A549 (cell line): ENCODE data around the gene SPP2. TPM values are rescaled to one million over a fixed set of nuclear protein-coding genes. Genes with fewer than 3 reads are reported as not detected.

Experiments used
- ATAC-seq, 2 experiments: fragments of 200-7000 bp in 1 of 2; fragments of >200 bp in 1 of 2; cut with Nextera tagmentation in 1 of 2; cut with Tn5 transposase in 1 of 2; 3 replicates each; pipeline versions ENCODE4 v1.8.0 to v1.9.1; 2018 to 2020; ENCODE audit warnings: mild to moderate bottlenecking in 1 of 2, moderate library complexity in 1 of 2
- CTCF ChIA-PET: fragments of 300-600 bp; sonication (Branson Sonifier 250); formaldehyde crosslinking; extraction: SDS; loops from one replicate; lab custom pipeline; 2021; ENCODE audit warnings: antibody characterized with exemption, inconsistent platforms; lab: Yijun Ruan, JAX
- POLR2A ChIA-PET: fragments of 350-600 bp; formaldehyde crosslinking; extraction: SDS; loops from one replicate; lab custom pipeline; 2021; ENCODE audit warnings: antibody characterized with exemption, inconsistent platforms; lab: Yijun Ruan, JAX
- DNase-seq, 2 experiments: peaks; one replicate each; pipeline versions ENCODE4 v3.0.0 to v3.0.0-alpha.2; 2011 to 2016; ENCODE audit warnings: low read depth in 1 of 2, low spot score in 1 of 2
- FAIRE-seq: peaks from 2 replicates; lab custom pipeline; 2011; peaks lifted over from hg19 to GRCh38; lab: Jason Lieb, UNC
- H3K27ac ChIP-seq, 2 experiments: fragments of >200 bp; sonication (Bioruptor Twin); formaldehyde crosslinking; 3 replicates each; pipeline ENCODE4 v1.5.1; 2016 to 2017
- H3K4me1 ChIP-seq: fragments of >200 bp; sonication (Bioruptor Twin); formaldehyde crosslinking; 3 replicates; pipeline ENCODE4 v1.6.1; 2016
- H3K4me2 ChIP-seq: fragments of >200 bp; sonication (Bioruptor Twin); formaldehyde crosslinking; 3 replicates; pipeline ENCODE4 v1.6.1; 2016
- H3K4me3 ChIP-seq: fragments of >200 bp; sonication (Bioruptor Twin); formaldehyde crosslinking; 3 replicates; pipeline ENCODE4 v1.5.1; 2016
- H3K9me3 ChIP-seq: fragments of >200 bp; sonication (Bioruptor Twin); formaldehyde crosslinking; 3 replicates; pipeline ENCODE4 v1.6.1; 2016
- BHLHE40 ChIP-seq: IDR thresholded peaks from 2 replicates; pipeline ENCODE4 v1.6.1; 2012; ENCODE audit warnings: low read depth, low read length, inconsistent platforms
- CEBPB ChIP-seq, 2 experiments: fragments of >200 bp in 1 of 2; sonication (Bioruptor Twin) in 1 of 2; formaldehyde crosslinking in 1 of 2; IDR thresholded peaks; 2 replicates each; pipeline ENCODE4 v1.6.1; 2012 to 2016
- CHD2 ChIP-seq: fragments of 150-350 bp; IDR thresholded peaks from 2 replicates; pipeline ENCODE4 v1.6.1; 2014; ENCODE audit warnings: low read length; ENCODE audit not compliant: partially characterized antibody
- CHD4 ChIP-seq: fragments of 200-600 bp; sonication (generic); IDR thresholded peaks from 2 replicates; pipeline ENCODE4 v1.6.1; 2016; ENCODE audit warnings: antibody characterized with exemption, mild to moderate bottlenecking, borderline replicate concordance
- E2F6 ChIP-seq: IDR thresholded peaks from 2 replicates; pipeline ENCODE4 v1.6.1; 2012; ENCODE audit warnings: low read depth, borderline replicate concordance
- EHF ChIP-seq: fragments of 250-450 bp; sonication (Bioruptor Pico); IDR thresholded peaks from 2 replicates; pipeline ENCODE4 v1.5.0; 2020; ENCODE audit warnings: mild to moderate bottlenecking
- HMGXB4 ChIP-seq: fragments of 250-450 bp; sonication (Bioruptor Pico); IDR thresholded peaks from 2 replicates; pipeline ENCODE4 v1.5.0; 2021; ENCODE audit warnings: mild to moderate bottlenecking, moderate library complexity, borderline replicate concordance
- JUN ChIP-seq, 2 experiments: fragments of >200 bp; sonication (Bioruptor Twin); formaldehyde crosslinking; IDR thresholded peaks; 2 replicates in 1 of 2; 3 replicates in 1 of 2; pipeline ENCODE4 v1.6.1; 2016 to 2017
- KDM1A ChIP-seq: fragments of 200-600 bp; sonication (generic); IDR thresholded peaks from 2 replicates; pipeline ENCODE4 v1.6.1; 2016; ENCODE audit warnings: low read depth, mild to moderate bottlenecking
- KDM5A ChIP-seq: fragments of 200-600 bp; sonication (generic); IDR thresholded peaks from 2 replicates; pipeline ENCODE4 v1.6.1; 2016; ENCODE audit warnings: antibody characterized with exemption, mild to moderate bottlenecking
- MYC ChIP-seq: IDR thresholded peaks from 2 replicates; pipeline ENCODE4 v1.6.1; 2012; ENCODE audit warnings: mild to moderate bottlenecking, inconsistent platforms, low read length, improper control_type of control experiment, borderline replicate concordance
- NPAS2 ChIP-seq: fragments of 250-450 bp; sonication (Bioruptor Pico); IDR thresholded peaks from 2 replicates; pipeline ENCODE4 v1.8.0; 2022; ENCODE audit warnings: mild to moderate bottlenecking, moderate library complexity, borderline replicate concordance
- PBX3 ChIP-seq: IDR thresholded peaks from 2 replicates; pipeline ENCODE4 v1.6.1; 2012
- PHF8 ChIP-seq: fragments of 200-600 bp; sonication (generic); IDR thresholded peaks from 2 replicates; pipeline ENCODE4 v1.6.1; 2016; ENCODE audit warnings: low read depth, mild to moderate bottlenecking, antibody characterized with exemption, moderate library complexity, borderline replicate concordance
- POLR2A ChIP-seq: IDR thresholded peaks from 2 replicates; pipeline ENCODE4 v1.6.1; 2012; ENCODE audit warnings: mild to moderate bottlenecking, low read length
- RFX5 ChIP-seq: fragments of 450-650 bp; IDR thresholded peaks from 2 replicates; pipeline ENCODE4 v1.7.1; 2014; ENCODE audit warnings: antibody characterized with exemption, mild to moderate bottlenecking, moderate library complexity
- ZC3H11A ChIP-seq: fragments of 450-650 bp; IDR thresholded peaks from 2 replicates; pipeline ENCODE4 v1.6.1; 2014; ENCODE audit warnings: antibody characterized with exemption, mild to moderate bottlenecking
- WGBS: methylation state at CpG from one replicate; pipeline ENCODE4 v1.1.6; 2017; ENCODE audit errors: missing lambda C conversion rate; 5-methylcytosine and 5-hydroxymethylcytosine counted together
- polyA plus RNA-seq, 4 experiments: library from polyadenylated mRNA; depleted of rRNA in 3 of 4; stranded (reverse); fragments of >200 nt; fragmentation: RNase III in 1 of 4; extraction: RNeasy Plus Mini Kit Qiagen cat#74134 plus additional on column Dnase treatment in 1 of 4; gene quantifications; 2 replicates in 3 of 4; 3 replicates in 1 of 4; pipeline ENCODE4 v1.2.3, GENCODE V29; 2011 to 2017
- TF ChIP-seq, protein P1 (sequence below): IDR thresholded peaks from 2 replicates; pipeline ENCODE4 v1.6.1; 2012
- TF ChIP-seq, protein P2 (sequence below): fragments of 450-650 bp; IDR thresholded peaks from 2 replicates; pipeline ENCODE4 v1.6.1; 2014; ENCODE audit warnings: antibody characterized with exemption

The SPP2 gene
- polyA plus RNA-seq, 2 of the 4 experiments (the other 2 are of a cell fraction): not detected

GRCh38 chr2:234100686-234101085 is 50.2 kb downstream of the SPP2 start:
- no peaks in the 10 kb centered on the region for H3K9me3 ChIP-seq
- 92% methylated on average over 4 of the region's 4 CpGs for WGBS
- POLR2A ChIA-PET: no interaction called here
- TF ChIP-seq KDM5A (no peak), ZC3H11A (no peak), RFX5 (no peak), EHF (CRISPR knock-in tag) (no peak), E2F6 (no peak), NPAS2 (no peak), CHD2 (no peak), KDM1A (no peak), BHLHE40 (no peak)
- TF ChIP-seq, protein P1, sequence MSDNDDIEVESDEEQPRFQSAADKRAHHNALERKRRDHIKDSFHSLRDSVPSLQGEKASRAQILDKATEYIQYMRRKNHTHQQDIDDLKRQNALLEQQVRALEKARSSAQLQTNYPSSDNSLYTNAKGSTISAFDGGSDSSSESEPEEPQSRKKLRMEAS: no peak
- TF ChIP-seq, protein P2, sequence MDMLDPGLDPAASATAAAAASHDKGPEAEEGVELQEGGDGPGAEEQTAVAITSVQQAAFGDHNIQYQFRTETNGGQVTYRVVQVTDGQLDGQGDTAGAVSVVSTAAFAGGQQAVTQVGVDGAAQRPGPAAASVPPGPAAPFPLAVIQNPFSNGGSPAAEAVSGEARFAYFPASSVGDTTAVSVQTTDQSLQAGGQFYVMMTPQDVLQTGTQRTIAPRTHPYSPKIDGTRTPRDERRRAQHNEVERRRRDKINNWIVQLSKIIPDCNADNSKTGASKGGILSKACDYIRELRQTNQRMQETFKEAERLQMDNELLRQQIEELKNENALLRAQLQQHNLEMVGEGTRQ: no peak
- TF ChIP-seq, all 56 proteins: peak for 0
- CTCF ChIA-PET: interaction anchor here (0.7 to 0.9 kb wide), 2 partner anchors 8 to 198 kb away, joined by 3 read pairs; no protein-coding TSS in a partner anchor
- no peaks in the 10 kb centered on the region for H3K4me1 ChIP-seq
- H3K4me2 ChIP-seq: no peak overlapping the region
- no peak for FAIRE-seq
- H3K4me3 ChIP-seq: no peak overlapping the region
- no peak for DNase-seq
- no peak overlapping the region for H3K27ac ChIP-seq
- ATAC-seq: no peak

- DNase-seq: peak in 1 of 2 experiments; percentile 18
- POLR2A ChIA-PET: no interaction called here
- WGBS: 33% methylated on average over 3 of the region's 3 CpGs
Observed at GRCh38 chr2:234102112-234102511, 51.6 kb downstream of the SPP2 start.

GRCh38 chr2:234107861-234108260 is 57.4 kb downstream of the SPP2 start:
- WGBS: 89% methylated on average over 1 of the region's 1 CpG

More at GRCh38 chr2:234102112-234102511, 51.6 kb downstream of the SPP2 start:
- Histone ChIP-seq H3K27ac (no peak overlapping the region), H3K4me1 (no peaks in the 10 kb centered on the region), H3K4me3 (no peak overlapping the region), H3K9me3 (no peaks in the 10 kb centered on the region), H3K4me2 (no peak overlapping the region)
- peak; percentile 33 to 34; a peak in 4 of 6 replicates for ATAC-seq
- CTCF ChIA-PET: interaction anchor here (0.5 to 1.2 kb wide), 2 partner anchors 10 to 12 kb away, joined by 3 to 4 read pairs; no protein-coding TSS in a partner anchor
- TF ChIP-seq CEBPB (IDR thresholded peaks at IDR 0.05) (no peak), PBX3 (no peak), POLR2A (no peak)
- no peak for FAIRE-seq

DNA sequence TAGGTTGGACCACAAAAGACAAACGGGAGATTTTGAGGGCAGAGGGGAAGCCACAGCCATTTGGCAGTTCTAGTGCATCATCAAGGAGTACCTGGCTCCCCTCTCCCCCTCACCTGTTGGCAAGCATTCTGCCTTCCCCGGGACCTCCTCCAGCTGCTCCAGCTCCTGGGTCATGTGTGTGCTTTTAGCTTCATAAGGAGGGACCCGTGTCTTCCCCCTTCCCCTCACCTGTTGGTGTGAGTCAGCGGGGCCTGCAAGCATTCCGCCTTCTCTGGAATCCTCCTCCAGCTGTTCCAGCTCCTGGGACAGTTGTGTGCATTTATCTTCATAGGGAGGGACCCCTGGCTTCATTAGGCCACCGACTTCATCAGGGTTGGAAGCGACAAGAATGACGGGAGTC is 58.8 kb downstream of the SPP2 start:
- ChIA-PET CTCF (interaction anchor here (0.7 kb wide), 2 partner anchors 16 to 391 kb away, joined by 3 read pairs; no protein-coding TSS in a partner anchor), POLR2A (no interaction called here)
- DNase-seq (no peak), ATAC-seq (no peak), FAIRE-seq (no peak)
- no peaks in the 10 kb centered on the region for H3K9me3 ChIP-seq
- TF ChIP-seq MYC (no peak), PHF8 (no peak), HMGXB4 (CRISPR knock-in tag) (no peak)
- TF ChIP-seq, protein P1: no peak
- H3K4me1 ChIP-seq: peaks cover 16% of the 10 kb centered on the region
- no peak overlapping the region for H3K4me2 ChIP-seq
- H3K27ac ChIP-seq: no peak overlapping the region
- WGBS: 91% methylated on average over 8 of the region's 8 CpGs
- H3K4me3 ChIP-seq: no peak overlapping the region

More at GRCh38 chr2:234107861-234108260, 57.4 kb downstream of the SPP2 start:
- H3K27ac ChIP-seq: no peak overlapping the region
- peaks cover 14% of the 10 kb centered on the region for H3K4me1 ChIP-seq
- no peak for ATAC-seq
- CTCF ChIA-PET: no interaction called here
- no peaks in the 10 kb centered on the region for H3K9me3 ChIP-seq
- no peak for TF ChIP-seq JUN (IDR thresholded peaks at IDR 0.05)
- TF ChIP-seq RFX5: no peak
- TF ChIP-seq KDM5A: no peak
- TF ChIP-seq CHD4: no peak
- no peak for DNase-seq
- POLR2A ChIA-PET: no interaction called here
- no peak for FAIRE-seq
- H3K4me2 ChIP-seq: no peak overlapping the region
- H3K4me3 ChIP-seq: no peak overlapping the region
